GM23338 (cell line): ENCODE results near the gene FRMD4A. TPM values are rescaled to one million over a fixed set of nuclear protein-coding genes. Genes with fewer than 3 reads are reported as not detected.

Source experiments
- EZH2 ChIP-seq: fragments of 200-600 bp; sonication (generic); IDR thresholded peaks from one replicate; pipeline ENCODE4 v1.8.0; 2017; ENCODE audit warnings: antibody characterized with exemption, mild to moderate bottlenecking, low read depth; ENCODE audit not compliant: unreplicated experiment
- EZH2phosphoT487 ChIP-seq: fragments of 200-600 bp; sonication (generic); IDR thresholded peaks from one replicate; pipeline ENCODE4 v1.8.1; 2018; ENCODE audit warnings: antibody characterized with exemption; ENCODE audit not compliant: unreplicated experiment
- ZNF331 ChIP-seq: fragments of 250-450 bp; sonication (Bioruptor Pico); IDR thresholded peaks from 2 replicates; pipeline ENCODE4 v1.5.0; 2020; ENCODE audit warnings: low read depth, mild to moderate bottlenecking, moderate library complexity
- ZNF462 ChIP-seq: fragments of 250-450 bp; sonication (Bioruptor Pico); IDR thresholded peaks from 2 replicates; pipeline ENCODE4 v1.5.0; 2020; ENCODE audit warnings: mild to moderate bottlenecking, moderate library complexity
- polyA plus RNA-seq: library from polyadenylated mRNA; unstranded; fragments of >200 nt; fragmentation: Nextera tagmentation; extraction: Ambion mirVana; gene quantifications from 2 replicates; pipeline ENCODE4 v1.2.1, GENCODE V29; 2016
- total RNA-seq: library from RNA; depleted of rRNA; stranded (reverse); fragments of >200 nt; shearing (Covaris generic); gene quantifications from 2 replicates; pipeline ENCODE4 v1.2.3, GENCODE V29; 2014
- TF ChIP-seq, protein P1 (sequence below), 2 experiments: fragments of 200-600 bp in 1 of 2; sonication (generic) in 1 of 2; conservative IDR thresholded peaks; 2 replicates each; pipeline versions ENCODE4 v1.5.1 to v1.6.1; 2016 to 2017; ENCODE audit warnings: antibody characterized with exemption in 2 of 2, low read depth in 2 of 2, mild to moderate bottlenecking in 2 of 2, moderate library complexity in 1 of 2
- TF ChIP-seq, protein P2 (sequence below): IDR thresholded peaks from 2 replicates; pipeline ENCODE4 v1.6.1; 2016; ENCODE audit warnings: antibody characterized with exemption

FRMD4A gene
- total and polyA plus RNA-seq, 2 experiments from 2014 or later, result 14.0 to 20.1 TPM

GRCh38 chr10:13957856-13958255, 372.9 kb downstream of the FRMD4A start (continued):
- no peak for TF ChIP-seq ZNF462 (CRISPR knock-in tag)
- TF ChIP-seq, protein P1, sequence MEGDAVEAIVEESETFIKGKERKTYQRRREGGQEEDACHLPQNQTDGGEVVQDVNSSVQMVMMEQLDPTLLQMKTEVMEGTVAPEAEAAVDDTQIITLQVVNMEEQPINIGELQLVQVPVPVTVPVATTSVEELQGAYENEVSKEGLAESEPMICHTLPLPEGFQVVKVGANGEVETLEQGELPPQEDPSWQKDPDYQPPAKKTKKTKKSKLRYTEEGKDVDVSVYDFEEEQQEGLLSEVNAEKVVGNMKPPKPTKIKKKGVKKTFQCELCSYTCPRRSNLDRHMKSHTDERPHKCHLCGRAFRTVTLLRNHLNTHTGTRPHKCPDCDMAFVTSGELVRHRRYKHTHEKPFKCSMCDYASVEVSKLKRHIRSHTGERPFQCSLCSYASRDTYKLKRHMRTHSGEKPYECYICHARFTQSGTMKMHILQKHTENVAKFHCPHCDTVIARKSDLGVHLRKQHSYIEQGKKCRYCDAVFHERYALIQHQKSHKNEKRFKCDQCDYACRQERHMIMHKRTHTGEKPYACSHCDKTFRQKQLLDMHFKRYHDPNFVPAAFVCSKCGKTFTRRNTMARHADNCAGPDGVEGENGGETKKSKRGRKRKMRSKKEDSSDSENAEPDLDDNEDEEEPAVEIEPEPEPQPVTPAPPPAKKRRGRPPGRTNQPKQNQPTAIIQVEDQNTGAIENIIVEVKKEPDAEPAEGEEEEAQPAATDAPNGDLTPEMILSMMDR (conservative IDR thresholded peaks at IDR 0.05; ENCODE audit: low read depth in 2 of 2), result no peak
- no peak for TF ChIP-seq EZH2phosphoT487
- TF ChIP-seq EZH2, result no peak
- TF ChIP-seq, protein P2, sequence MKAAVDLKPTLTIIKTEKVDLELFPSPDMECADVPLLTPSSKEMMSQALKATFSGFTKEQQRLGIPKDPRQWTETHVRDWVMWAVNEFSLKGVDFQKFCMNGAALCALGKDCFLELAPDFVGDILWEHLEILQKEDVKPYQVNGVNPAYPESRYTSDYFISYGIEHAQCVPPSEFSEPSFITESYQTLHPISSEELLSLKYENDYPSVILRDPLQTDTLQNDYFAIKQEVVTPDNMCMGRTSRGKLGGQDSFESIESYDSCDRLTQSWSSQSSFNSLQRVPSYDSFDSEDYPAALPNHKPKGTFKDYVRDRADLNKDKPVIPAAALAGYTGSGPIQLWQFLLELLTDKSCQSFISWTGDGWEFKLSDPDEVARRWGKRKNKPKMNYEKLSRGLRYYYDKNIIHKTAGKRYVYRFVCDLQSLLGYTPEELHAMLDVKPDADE, result no peak
- no peak for TF ChIP-seq ZNF331 (CRISPR knock-in tag)
